PFSK-1 (cell line): ENCODE results near the gene SDK1.

ENCODE experiments used
- REST ChIP-seq, 2 experiments: IDR thresholded peaks; 2 replicates each; pipeline versions ENCODE4 v1.6.1 to v1.8.0; 2011 to 2012; ENCODE audit warnings: low read depth in 2 of 2, low read length in 2 of 2, control low read depth in 1 of 2, inconsistent platforms in 1 of 2, mild to moderate bottlenecking in 1 of 2, moderate library complexity in 1 of 2; ENCODE audit not compliant: insufficient read depth in 1 of 2
- TAF1 ChIP-seq: IDR thresholded peaks from 2 replicates; pipeline ENCODE4 v1.6.1; 2012; ENCODE audit warnings: low read length, control low read depth, borderline replicate concordance; ENCODE audit not compliant: insufficient read depth

GRCh38 chr7:4188651-4189050 is 887.6 kb downstream of the SDK1 start:
- no peak for TF ChIP-seq REST (IDR thresholded peaks at IDR 0.05; ENCODE audit: insufficient read depth in 1 of 2, low read depth in 2 of 2, low read length in 2 of 2)
- TF ChIP-seq TAF1 = no peak
